GM12891 (cell line): Measurements from ENCODE around the gene SLC37A1.
"Not testable (repeated sequence)": the region's sequence is repeated elsewhere in the genome, so short reads cannot be mapped to it uniquely, and the experiment has no call there.

Experiments
- POLR2A ChIP-seq: IDR thresholded peaks from 2 replicates; pipeline ENCODE4 v1.6.1; 2011; ENCODE audit warnings: low read depth, low read length, control low read depth
- POLR2AphosphoS5 ChIP-seq: IDR thresholded peaks from 2 replicates; pipeline ENCODE4 v1.6.1; 2011; ENCODE audit warnings: low read depth, low read length, control low read depth

DNA sequence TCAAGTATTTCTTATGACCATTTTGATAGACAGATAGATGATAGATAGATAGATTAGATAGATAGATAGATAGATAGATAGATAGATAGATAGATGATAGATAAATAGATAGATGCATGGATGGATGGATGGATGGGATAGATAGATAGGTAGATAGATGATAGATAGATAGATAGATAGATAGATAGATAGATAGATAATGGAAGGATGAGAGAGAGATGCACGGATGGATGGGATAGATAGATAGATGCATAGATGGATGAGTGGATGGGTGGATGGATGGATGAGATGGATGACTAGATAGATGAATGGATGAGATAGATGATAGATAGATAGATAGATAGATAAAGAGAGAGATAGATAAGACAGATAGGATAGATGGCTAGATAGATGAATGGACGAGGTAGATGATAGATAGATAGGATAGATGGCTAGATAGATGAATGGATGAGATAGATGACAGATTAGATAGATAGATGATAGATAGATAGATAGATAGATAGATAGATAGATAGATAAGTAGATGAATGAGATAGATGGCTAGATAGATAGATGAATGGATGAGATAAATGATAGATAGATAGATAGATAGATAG, 114.9 kb downstream of the SLC37A1 start:
- TF ChIP-seq POLR2A, POLR2AphosphoS5: not testable (repeated sequence)
